Endometrial microvascular endothelial cells (primary cell): ENCODE measurements around the gene IL2RG. TPM values are rescaled to one million over a fixed set of nuclear protein-coding genes. Genes with fewer than 3 reads are reported as not detected.

ENCODE experiments used
- in situ Hi-C: cut with HindIII; loops from 2 replicates; pipeline ENCODE4 v1.10.0; 2017; ENCODE audit warnings: low sequenced_read_pairs, low pct_unique_long_range_greater_than_20kb; ENCODE audit errors: inconsistent ontology term
- total RNA-seq: library from RNA; depleted of rRNA; stranded (reverse); fragments of >200 nt; gene quantifications from one replicate; pipeline ENCODE4 v1.2.3, GENCODE V29; 2015; ENCODE audit errors: inconsistent ontology term

The IL2RG gene
- total RNA-seq, 1 donor from 2014 or later, result 4.5 TPM

DNA sequence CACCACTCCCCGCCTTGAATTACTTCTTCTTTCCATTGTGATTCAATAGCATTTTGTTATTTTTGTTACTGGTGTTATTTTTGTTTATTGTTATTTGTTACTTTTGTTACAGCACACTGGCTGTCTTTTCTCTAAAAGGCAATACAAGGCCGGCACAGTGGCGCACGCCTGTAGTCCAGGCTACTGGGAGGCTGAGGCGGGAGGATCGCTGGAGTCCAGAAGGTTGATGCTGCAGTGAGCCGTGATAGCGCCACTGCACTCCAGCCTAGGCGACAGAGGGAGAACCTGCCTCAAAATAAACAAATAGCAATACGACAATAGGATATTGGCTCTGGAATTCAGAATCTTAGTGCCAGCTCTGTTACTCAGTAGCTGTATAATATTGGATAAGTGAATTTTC lies 6.0 kb upstream of the IL2RG start:
- in situ Hi-C loops, result no loop called here

- in situ Hi-C loops, result no loop called here
These were observed 599 bp upstream of the IL2RG start for GRCh38 chrX:71111921-71112431.

DNA sequence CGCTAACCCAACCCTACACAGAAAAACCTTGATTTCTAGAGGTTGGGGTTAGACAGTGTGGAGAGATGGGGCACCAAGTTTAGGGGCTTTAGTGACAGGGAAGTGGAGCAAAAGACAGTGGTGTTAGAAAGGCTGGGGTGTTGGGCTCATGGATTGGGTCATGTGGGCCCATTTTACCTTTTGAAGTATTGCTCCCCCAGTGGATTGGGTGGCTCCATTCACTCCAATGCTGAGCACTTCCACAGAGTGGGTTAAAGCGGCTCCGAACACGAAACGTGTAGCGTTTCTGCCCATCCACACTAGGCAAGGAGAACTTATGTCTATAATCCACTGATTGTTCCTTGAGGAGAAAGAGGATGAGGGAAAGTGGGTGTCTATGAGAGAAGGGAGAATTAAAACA lies 2.3 kb downstream of the IL2RG start:
- in situ Hi-C loops, result no loop called here

- in situ Hi-C loops, result no loop called here
These were observed 3.5 kb downstream of the IL2RG start for GRCh38 chrX:71107762-71108360.

GRCh38 chrX:71107245-71107644 lies 4.1 kb downstream of the IL2RG start:
- in situ Hi-C loops, result no loop called here

- in situ Hi-C loops, result no loop called here
These were observed 5.0 kb downstream of the IL2RG start, which contains the start of gene CXorf65 for GRCh38 chrX:71106427-71106826. TSS of gene CXorf65 (minus strand) at chrX:71106740. CDS start at chrX:71106556, 184 bp downstream.

DNA sequence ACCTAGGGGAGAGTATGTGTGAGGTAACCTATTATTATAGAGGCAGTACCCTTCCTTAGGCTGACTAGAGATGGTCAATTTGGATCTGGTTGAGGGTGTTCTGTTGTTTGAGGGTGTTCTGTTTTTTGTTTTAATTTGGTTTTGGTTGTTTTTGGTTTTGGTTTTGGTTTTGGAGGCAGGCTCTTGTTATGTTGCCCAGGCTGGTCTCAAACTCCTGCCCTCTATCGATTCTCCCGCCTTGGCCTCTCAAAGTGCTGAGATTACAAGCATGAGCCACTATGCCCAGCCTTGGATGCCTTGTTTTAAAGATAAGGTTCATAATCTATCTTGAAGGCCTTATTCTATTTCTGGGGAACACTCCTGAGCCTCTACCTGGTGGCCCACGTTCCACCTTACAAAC lies 5.7 kb downstream of the IL2RG start:
- in situ Hi-C loops, result no loop called here

DNA sequence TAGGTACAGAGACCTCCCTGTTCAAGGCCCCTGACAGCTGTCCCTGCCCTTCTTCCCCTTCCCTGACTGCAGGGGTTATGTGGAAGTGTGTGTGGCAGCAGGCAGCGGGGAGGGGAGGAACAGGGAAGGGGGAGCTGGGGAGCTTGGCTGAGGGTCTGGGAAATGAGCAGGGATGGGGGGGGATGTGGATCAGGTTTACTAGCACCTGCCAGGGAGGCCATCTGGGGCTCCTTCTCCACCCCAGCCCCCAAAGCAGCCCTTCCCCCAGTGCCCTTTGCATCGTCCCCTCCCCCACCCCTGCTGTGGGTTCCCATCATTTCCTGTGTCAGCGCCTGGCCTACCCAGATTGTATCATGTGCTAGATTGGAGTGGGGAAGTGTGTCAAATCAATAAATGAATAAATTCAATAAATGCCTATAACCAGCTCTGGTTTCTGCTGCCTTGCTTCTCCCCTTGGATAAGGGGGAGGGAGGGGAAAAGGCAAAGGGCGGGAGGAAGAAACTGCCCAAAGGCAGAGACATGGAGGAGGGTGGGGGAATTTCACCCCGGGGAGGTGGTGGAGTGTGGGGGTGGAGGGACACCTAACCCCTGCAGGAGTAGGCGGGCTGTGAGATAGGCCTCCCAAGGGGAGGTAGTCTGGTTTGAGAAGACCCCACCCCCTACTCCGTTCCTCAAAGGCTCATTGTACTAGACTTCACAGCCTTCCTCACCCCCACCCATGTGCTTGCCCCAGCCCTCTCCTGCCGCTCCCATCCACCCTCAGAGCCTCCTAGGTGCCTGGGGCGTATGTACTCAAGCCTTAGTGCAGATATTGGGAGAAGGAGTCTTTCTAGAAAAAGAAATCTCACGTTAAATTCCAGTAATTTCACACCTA lies 8.0 kb downstream of the IL2RG start:
- in situ Hi-C loops, result no loop called here

DNA sequence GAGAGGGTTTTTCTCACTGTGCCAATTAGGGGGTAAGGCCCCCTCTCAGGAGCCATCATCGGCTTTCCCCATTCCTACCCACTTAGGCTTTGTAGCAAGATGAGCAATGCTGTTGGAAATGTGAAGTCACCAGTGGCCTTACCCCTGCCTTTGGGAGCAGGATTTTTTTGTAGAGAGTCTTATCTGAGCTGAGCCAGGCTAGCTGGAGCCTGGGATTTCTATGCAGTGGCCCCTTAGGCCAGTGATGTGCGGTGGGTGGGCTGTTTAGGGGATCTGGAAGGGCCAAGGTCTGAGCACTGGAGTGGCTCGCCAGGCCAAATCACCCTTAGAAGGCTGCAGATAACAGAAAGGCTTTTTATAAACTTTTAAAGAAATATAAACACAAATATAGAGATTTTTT lies 9.1 kb downstream of the IL2RG start:
- in situ Hi-C loops, result no loop called here

- in situ Hi-C loops, result no loop called here
These were observed 10.5 kb downstream of the IL2RG start for GRCh38 chrX:71100581-71101505.

DNA sequence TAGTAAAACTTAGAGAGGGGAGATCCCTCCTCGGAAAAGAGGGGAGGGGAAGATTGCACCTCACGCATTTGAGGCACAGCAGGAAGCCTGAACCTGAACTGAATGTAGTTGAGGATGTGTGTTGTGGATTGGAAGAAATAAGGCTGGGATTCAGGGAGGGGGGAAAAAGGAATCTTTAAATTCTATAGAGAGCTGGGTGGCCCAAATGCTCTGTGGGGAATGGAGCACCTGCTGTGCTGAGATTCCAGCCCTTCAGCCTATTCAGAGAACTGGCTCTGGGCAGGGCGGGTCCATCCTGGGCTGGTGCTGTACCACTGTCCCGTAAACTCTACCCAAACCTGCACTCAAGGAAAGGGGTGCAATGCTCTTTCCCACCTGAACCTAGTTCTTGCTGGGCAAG lies 11.6 kb downstream of the IL2RG start:
- in situ Hi-C loops, result no loop called here

- in situ Hi-C loops, result no loop called here
These were observed 12.3 kb downstream of the IL2RG start for GRCh38 chrX:71098951-71099506.

GRCh38 chrX:71098302-71098701 lies 13.1 kb downstream of the IL2RG start:
- in situ Hi-C loops, result no loop called here

DNA sequence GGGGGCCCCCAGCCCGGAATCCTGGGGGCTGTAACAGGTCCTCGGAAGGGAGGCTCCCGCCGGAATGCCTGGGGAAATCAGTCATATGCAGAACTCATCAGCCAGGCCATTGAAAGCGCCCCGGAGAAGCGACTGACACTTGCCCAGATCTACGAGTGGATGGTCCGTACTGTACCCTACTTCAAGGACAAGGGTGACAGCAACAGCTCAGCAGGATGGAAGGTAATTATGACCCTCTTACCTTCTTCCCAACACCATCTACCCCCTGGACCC lies 14.7 kb downstream of the IL2RG start:
- in situ Hi-C loops, result no loop called here

- in situ Hi-C loops, result no loop called here
These were observed 15.2 kb downstream of the IL2RG start for GRCh38 chrX:71095981-71096759.

DNA sequence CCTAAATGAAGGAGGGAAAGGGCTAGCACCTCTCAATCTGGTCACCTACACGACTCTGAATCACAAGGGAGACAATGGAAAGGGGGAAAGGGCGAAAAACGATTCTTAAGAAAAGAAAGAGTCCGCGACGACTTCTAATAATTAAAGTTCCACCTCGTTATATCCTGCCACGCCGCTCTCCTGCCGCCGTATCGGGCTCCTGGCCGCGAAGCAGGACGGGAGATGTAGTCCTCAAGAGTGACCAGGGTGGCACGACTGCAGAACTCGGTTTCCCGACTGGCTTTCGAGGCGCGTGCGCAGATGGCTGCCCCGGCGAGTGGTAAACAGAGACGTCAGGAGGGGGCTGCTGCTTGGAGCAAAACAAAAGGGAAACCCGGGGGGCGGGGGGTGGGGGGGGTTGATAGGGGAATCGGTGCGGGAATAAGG lies 15.8 kb downstream of the IL2RG start, which contains the start of gene FOXO4:
TSS of gene FOXO4 (plus strand) at position 297 of the 426 bp plus-strand sequence. CDS start 678 bp downstream, outside the sequence.
- in situ Hi-C loops, result no loop called here

DNA sequence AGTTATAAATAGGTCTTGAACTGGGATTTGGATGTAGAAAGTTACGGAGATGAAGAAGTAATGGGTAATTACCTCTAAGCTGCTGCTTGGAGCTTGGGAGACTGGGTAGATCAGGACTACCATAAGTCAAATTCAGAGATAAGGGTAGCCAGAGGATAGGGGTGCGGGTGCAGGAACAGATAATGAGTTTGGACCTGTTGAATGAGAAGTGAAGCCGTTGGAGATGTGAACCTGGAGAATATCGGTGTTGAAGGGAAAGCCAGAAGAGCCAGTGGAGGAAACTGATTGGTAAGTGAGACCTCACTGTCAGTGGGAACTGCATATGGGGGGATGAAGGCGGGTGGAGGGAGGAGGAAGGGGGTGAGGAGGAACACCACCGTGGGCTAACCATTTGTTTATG lies 16.3 kb downstream of the IL2RG start:
- in situ Hi-C loops, result no loop called here

DNA sequence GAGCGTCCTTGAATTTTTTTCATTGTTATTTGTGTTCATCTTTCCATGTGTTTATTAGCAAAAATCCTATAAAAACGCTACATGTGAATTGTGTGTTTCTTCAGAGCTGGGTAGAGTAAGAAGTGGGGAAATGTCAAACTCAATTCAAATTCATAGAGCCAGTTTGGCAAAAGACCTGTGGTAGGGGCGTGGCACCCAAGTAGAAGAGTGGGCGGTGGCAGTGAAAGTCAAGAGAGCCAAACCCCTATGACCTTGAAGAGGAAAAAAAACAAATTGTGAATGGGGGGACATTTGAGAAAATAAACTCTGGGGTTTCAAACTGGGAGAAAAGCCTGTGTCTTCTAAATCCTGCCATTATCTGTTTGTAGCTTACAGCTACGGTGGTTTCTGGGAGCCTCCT lies 20.1 kb downstream of the IL2RG start:
- in situ Hi-C loops, result no loop called here
